Fibroblast of mammary gland (primary cell): ENCODE data around the gene TMEM214.
A peak's percentile ranks its signal among the peaks of the same experiment; 100 is the strongest.

Experiments used
- DNase-seq: peaks from one replicate; pipeline ENCODE4 v3.0.0-alpha.2; 2010; ENCODE audit warnings: low read depth
- H3K4me3 ChIP-seq: 2 replicates; pipeline ENCODE4 v1.5.1; 2011; ENCODE audit warnings: low read depth, mild to moderate bottlenecking, low read length, moderate library complexity; ENCODE audit not compliant: control insufficient read depth
- CTCF ChIP-seq: conservative IDR thresholded peaks from 2 replicates; pipeline ENCODE4 v1.5.1; 2011; ENCODE audit warnings: low read depth, low read length, inconsistent platforms; ENCODE audit not compliant: control insufficient read depth, insufficient read depth

Gene TMEM214

GRCh38 chr2:27025281-27025800 lies 7.4 kb upstream of the TMEM214 start:
- no peak for TF ChIP-seq CTCF

GRCh38 chr2:27025861-27026851 lies 6.6 kb upstream of the TMEM214 start:
- H3K4me3 ChIP-seq: no peak overlapping the region
- no peak for TF ChIP-seq CTCF
- DNase-seq: no peak

More at GRCh38 chr2:27025281-27025800, 7.4 kb upstream of the TMEM214 start:
- H3K4me3 ChIP-seq: no peak overlapping the region
- no peak for DNase-seq

- no peak for TF ChIP-seq CTCF
- no peak for DNase-seq
These were observed 5.5 kb upstream of the TMEM214 start for GRCh38 chr2:27027211-27027651.

GRCh38 chr2:27029051-27029450 lies 3.7 kb upstream of the TMEM214 start:
- H3K4me3 ChIP-seq: no peak overlapping the region
- DNase-seq: no peak
- no peak for TF ChIP-seq CTCF

More at GRCh38 chr2:27027211-27027651, 5.5 kb upstream of the TMEM214 start:
- no peak overlapping the region for H3K4me3 ChIP-seq

- DNase-seq: no peak
- H3K4me3 ChIP-seq: peak overlapping the region; percentile 98
- TF ChIP-seq CTCF: no peak
These were observed 588 bp downstream of the TMEM214 start for GRCh38 chr2:27033253-27033852.

- no peak for TF ChIP-seq CTCF
- DNase-seq: no peak
- H3K4me3 ChIP-seq: no peak overlapping the region
These were observed 5.2 kb downstream of the TMEM214 start for GRCh38 chr2:27038012-27038411.
